Measurements from ENCODE around the gene AFF2. TPM values are rescaled to one million over a fixed set of nuclear protein-coding genes. Genes with fewer than 3 reads are reported as not detected.

The AFF2 gene
- total RNA-seq, 4 donors from 2014 or later = 0.43 to 7.9 (median 4.3) TPM

DNA sequence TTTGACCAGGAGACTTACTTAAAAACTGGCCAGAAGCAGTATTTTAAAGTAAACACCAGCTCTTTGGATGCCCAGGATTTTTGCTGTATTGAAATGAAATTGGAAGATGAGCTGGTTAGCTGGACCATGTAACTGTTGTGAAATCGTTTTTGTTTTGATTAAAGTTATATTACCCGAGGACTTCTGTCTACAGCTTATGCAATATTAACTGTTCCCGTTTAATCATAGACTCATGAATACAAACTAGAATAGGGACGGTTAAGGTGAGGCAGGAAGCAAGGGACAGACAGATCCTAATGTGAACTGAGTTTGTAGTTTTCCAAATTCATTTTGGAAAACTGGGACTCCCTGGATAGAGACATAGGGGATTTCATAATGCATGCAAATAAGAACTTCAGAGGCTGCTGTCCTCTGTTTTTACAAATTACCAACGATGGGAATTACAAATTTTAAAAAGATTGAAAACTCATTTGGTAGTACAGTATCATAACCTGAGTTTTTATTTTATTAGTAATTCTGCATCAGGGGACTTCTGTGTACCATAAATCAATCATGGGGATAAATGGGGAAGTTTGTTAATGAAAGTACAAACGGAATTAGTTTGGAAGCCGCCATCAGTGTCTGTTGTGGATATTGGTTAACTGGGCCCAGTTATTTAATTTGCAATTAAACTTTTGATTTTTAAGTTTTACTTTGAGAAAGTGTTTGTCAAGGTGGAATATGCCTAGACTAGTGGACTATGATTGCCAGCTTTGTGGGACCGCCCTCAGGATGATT is 304.4 kb downstream of the AFF2 start:
- TF ChIP-seq POLR2A (IDR thresholded peaks at IDR 0.05) (no peak), CTCF (IDR thresholded peaks at IDR 0.05) (no peak)
- Histone ChIP-seq H3K27ac (no peak overlapping the region), H3K4me3 (no peak overlapping the region), H3K4me1 (no peaks in the 10 kb centered on the region), H3K9me3 (no peaks in the 10 kb centered on the region), H3K36me3 (no peaks in the 10 kb centered on the region), H3K27me3 (no peaks in the 10 kb centered on the region)
- DNase-seq = no peak
- intact Hi-C loops (cut with DNase I; ENCODE audit: low total_unique reads) = no loop called here

- no peaks in the 10 kb centered on the region for H3K9me3 ChIP-seq
- no peak for TF ChIP-seq CTCF (IDR thresholded peaks at IDR 0.05)
- no peak for TF ChIP-seq POLR2A (IDR thresholded peaks at IDR 0.05)
- no peak overlapping the region for H3K4me3 ChIP-seq
- no peaks in the 10 kb centered on the region for H3K4me1 ChIP-seq
- intact Hi-C loops (cut with DNase I; ENCODE audit: low total_unique reads) = no loop called here
- no peaks in the 10 kb centered on the region for H3K36me3 ChIP-seq
- DNase-seq = no peak
- H3K27ac ChIP-seq = no peak overlapping the region
- H3K27me3 ChIP-seq = no peaks in the 10 kb centered on the region
These were observed 305.9 kb downstream of the AFF2 start for GRCh38 chrX:148806145-148806870.

DNA sequence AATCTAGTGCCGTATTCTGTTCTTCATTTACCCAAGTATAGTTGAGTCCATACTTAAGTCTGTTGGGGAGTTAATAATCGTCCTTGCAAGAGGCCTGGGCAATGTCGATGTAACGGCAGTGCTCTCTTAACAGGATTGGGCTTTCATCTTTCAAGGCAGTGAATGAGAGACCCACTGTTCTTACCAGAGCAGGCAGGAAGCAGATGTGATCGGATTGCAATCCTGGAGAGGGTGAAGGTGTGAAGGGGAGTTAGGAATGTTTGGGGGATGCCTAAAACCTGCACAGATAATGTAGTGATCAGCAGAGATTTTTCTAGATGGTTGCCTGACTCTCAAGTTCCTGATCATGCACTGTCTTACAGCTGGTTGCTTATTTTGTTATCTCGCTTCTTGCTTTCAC is 308.4 kb downstream of the AFF2 start:
- Histone ChIP-seq H3K9me3 (no peaks in the 10 kb centered on the region), H3K4me3 (no peak overlapping the region), H3K4me1 (no peaks in the 10 kb centered on the region), H3K36me3 (no peaks in the 10 kb centered on the region), H3K27me3 (no peaks in the 10 kb centered on the region), H3K27ac (no peak overlapping the region)
- intact Hi-C loops (cut with DNase I; ENCODE audit: low total_unique reads) = no loop called here
- no peak for DNase-seq
- TF ChIP-seq POLR2A (IDR thresholded peaks at IDR 0.05) (no peak), CTCF (IDR thresholded peaks at IDR 0.05) (no peak)

GRCh38 chrX:148811236-148811635 is 310.8 kb downstream of the AFF2 start:
- Histone ChIP-seq H3K27ac (no peak overlapping the region), H3K4me1 (no peaks in the 10 kb centered on the region), H3K9me3 (no peaks in the 10 kb centered on the region), H3K4me3 (no peak overlapping the region), H3K36me3 (no peaks in the 10 kb centered on the region), H3K27me3 (no peaks in the 10 kb centered on the region)
- intact Hi-C loops (cut with DNase I; ENCODE audit: low total_unique reads) = no loop called here
- DNase-seq = no peak
- TF ChIP-seq CTCF (IDR thresholded peaks at IDR 0.05) (no peak), POLR2A (IDR thresholded peaks at IDR 0.05) (no peak)

GRCh38 chrX:148813422-148813821 is 313.0 kb downstream of the AFF2 start:
- DNase-seq = no peak

More at GRCh38 chrX:148813422-148813821, 313.0 kb downstream of the AFF2 start:
- no peaks in the 10 kb centered on the region for H3K36me3 ChIP-seq
- no peaks in the 10 kb centered on the region for H3K9me3 ChIP-seq
- TF ChIP-seq POLR2A (IDR thresholded peaks at IDR 0.05) (no peak), CTCF (IDR thresholded peaks at IDR 0.05) (no peak)
- intact Hi-C loops (cut with DNase I; ENCODE audit: low total_unique reads) = no loop called here
- H3K4me1 ChIP-seq = no peaks in the 10 kb centered on the region
- no peak overlapping the region for H3K4me3 ChIP-seq
- no peaks in the 10 kb centered on the region for H3K27me3 ChIP-seq
- no peak overlapping the region for H3K27ac ChIP-seq

Measured in uterus (tissue), 4 donors.